Neural crest cell (in vitro differentiated cells): ENCODE results near the gene MGST3. TPM values are rescaled to one million over a fixed set of nuclear protein-coding genes. Genes with fewer than 3 reads are reported as not detected.
"Not testable (repeated sequence)": the region's sequence is repeated elsewhere in the genome, so short reads cannot be mapped to it uniquely, and the experiment has no call there.

Source experiments
- DNase-seq: peaks from one replicate; pipeline ENCODE4 v3.0.0; 2021; ENCODE audit warnings: low read depth, mixed read lengths, low spot score
- H3K27ac Mint-ChIP-seq: one replicate; pipeline ENCODE4 v1.8.0; 2021; ENCODE audit warnings: mild to moderate bottlenecking, mixed read lengths; ENCODE audit not compliant: unreplicated experiment
- H3K27me3 Mint-ChIP-seq: 2 replicates; pipeline ENCODE4 v1.8.0; 2021; ENCODE audit warnings: low read depth, mild to moderate bottlenecking, mixed read lengths
- H3K36me3 Mint-ChIP-seq: 2 replicates; pipeline ENCODE4 v1.8.0; 2021; ENCODE audit warnings: low read depth, mild to moderate bottlenecking, mixed read lengths
- H3K4me1 Mint-ChIP-seq: 2 replicates; pipeline ENCODE4 v1.8.0; 2021; ENCODE audit warnings: mixed read lengths
- H3K4me3 Mint-ChIP-seq: one replicate; pipeline ENCODE4 v1.8.0; 2021; ENCODE audit warnings: mild to moderate bottlenecking, mixed read lengths
- H3K9me3 Mint-ChIP-seq: 2 replicates; pipeline ENCODE4 v1.8.0; 2021; ENCODE audit warnings: mixed read lengths
- total RNA-seq: library from RNA; stranded (reverse); gene quantifications from 2 replicates; pipeline ENCODE4 v1.2.1, GENCODE V29; 2021
- TF ChIP-seq, protein P1 (sequence below): fragments of 200-600 bp; sonication (generic); conservative IDR thresholded peaks from 2 replicates; pipeline ENCODE4 v1.5.0; 2021; ENCODE audit warnings: antibody characterized with exemption, mild to moderate bottlenecking

The MGST3 gene
- total RNA-seq, 1 donor from 2014 or later, result 94.2 TPM

DNA sequence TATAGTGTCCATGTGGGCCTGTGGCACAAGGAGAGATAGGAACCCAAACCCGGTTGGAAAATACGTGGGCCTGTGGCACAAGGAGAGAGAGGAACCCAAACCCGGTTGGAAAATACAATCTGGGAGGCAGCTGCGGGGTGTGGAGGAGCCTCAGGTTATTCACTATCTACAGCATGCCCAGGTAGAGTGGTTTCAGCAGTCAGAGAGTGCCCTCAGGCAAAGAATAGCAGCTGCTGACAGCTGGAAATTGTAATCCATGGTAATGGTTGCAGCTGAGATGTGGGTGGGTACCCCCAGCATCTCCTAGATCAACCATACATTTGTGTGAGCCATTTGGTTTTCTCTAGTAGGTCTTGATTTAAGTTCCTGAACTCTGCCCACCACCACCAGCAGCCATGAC is 25.8 kb upstream of the MGST3 start:
- no peak for DNase-seq
- no peak overlapping the region for H3K27ac Mint-ChIP-seq
- no peaks in the 10 kb centered on the region for H3K36me3 Mint-ChIP-seq
- TF ChIP-seq, protein P1, sequence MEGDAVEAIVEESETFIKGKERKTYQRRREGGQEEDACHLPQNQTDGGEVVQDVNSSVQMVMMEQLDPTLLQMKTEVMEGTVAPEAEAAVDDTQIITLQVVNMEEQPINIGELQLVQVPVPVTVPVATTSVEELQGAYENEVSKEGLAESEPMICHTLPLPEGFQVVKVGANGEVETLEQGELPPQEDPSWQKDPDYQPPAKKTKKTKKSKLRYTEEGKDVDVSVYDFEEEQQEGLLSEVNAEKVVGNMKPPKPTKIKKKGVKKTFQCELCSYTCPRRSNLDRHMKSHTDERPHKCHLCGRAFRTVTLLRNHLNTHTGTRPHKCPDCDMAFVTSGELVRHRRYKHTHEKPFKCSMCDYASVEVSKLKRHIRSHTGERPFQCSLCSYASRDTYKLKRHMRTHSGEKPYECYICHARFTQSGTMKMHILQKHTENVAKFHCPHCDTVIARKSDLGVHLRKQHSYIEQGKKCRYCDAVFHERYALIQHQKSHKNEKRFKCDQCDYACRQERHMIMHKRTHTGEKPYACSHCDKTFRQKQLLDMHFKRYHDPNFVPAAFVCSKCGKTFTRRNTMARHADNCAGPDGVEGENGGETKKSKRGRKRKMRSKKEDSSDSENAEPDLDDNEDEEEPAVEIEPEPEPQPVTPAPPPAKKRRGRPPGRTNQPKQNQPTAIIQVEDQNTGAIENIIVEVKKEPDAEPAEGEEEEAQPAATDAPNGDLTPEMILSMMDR, result no peak
- H3K4me3 Mint-ChIP-seq, result no peak overlapping the region
- peaks cover 8% of the 10 kb centered on the region for H3K4me1 Mint-ChIP-seq
- no peaks in the 10 kb centered on the region for H3K27me3 Mint-ChIP-seq
- H3K9me3 Mint-ChIP-seq, result no peaks in the 10 kb centered on the region

DNA sequence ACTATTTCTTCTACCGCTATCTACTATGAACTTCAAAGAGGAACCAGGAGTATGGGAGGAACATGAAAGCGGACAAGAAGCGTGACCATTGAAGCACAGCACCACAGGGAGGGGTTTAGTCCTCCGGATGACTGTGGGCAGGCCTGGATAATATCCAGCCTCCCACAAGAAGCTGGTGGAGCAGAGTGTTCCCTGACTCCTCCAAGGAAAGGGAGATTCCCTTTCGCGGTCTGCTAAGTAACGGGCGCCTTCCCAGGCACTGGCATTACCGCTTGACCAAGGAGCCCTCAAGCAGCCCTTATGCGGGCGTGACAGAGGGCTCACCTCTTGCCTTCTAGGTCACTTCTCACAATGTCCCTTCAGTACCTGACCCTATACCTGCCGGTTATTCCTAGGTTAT is 24.4 kb upstream of the MGST3 start:
- H3K4me3 Mint-ChIP-seq, H3K27ac Mint-ChIP-seq, H3K27me3 Mint-ChIP-seq, H3K36me3 Mint-ChIP-seq, H3K9me3 Mint-ChIP-seq, DNase-seq, H3K4me1 Mint-ChIP-seq: not testable (repeated sequence)

DNA sequence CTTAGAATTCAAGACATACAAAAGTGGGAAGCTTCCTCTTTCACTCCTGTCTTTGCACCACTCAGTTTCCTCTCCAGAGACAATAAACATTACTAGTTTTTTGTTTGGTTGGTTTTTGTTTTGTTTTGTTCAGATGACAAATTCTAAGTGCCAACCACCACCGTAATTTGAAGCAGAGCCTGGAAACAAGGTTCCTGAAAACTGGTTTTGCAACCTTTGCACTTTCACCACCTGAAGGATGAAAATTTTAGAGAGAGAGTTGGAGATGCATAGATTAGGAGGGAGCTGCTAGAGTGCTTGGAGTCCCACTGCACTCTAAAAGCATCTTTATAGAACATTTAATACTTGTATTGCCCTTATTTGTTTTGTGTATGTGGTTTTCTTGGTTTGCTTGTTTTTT is 20.2 kb upstream of the MGST3 start:
- TF ChIP-seq, protein P1, result no peak
- no peaks in the 10 kb centered on the region for H3K9me3 Mint-ChIP-seq
- peaks cover 21% of the 10 kb centered on the region for H3K27me3 Mint-ChIP-seq
- H3K4me1 Mint-ChIP-seq, result no peaks in the 10 kb centered on the region
- DNase-seq, result no peak
- H3K36me3 Mint-ChIP-seq, result no peaks in the 10 kb centered on the region
- no peak overlapping the region for H3K27ac Mint-ChIP-seq
- no peak overlapping the region for H3K4me3 Mint-ChIP-seq

DNA sequence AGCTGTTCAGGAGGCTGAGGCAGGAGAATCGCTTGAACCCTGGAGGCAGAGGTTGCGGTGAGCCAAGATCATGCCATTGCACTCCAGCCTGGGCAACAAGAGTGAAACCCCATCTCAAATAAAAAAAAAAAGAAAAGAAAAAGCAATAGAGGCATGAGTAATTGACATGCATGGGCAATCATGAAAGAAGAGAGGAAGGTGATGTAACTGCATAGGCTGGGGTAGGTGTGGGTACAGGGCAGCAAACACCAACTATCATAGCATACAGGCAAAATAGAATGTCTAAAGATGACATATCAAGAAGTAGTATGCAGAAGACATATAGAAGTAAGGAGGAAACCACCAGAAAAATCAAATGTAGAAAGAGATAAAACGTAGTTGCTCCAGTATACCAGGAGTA is 19.0 kb upstream of the MGST3 start:
- H3K9me3 Mint-ChIP-seq, result no peaks in the 10 kb centered on the region
- H3K4me3 Mint-ChIP-seq, result no peak overlapping the region
- H3K27me3 Mint-ChIP-seq, result peaks cover 31% of the 10 kb centered on the region
- no peaks in the 10 kb centered on the region for H3K4me1 Mint-ChIP-seq
- H3K36me3 Mint-ChIP-seq, result no peaks in the 10 kb centered on the region
- TF ChIP-seq, protein P1, result no peak
- no peak overlapping the region for H3K27ac Mint-ChIP-seq
- DNase-seq, result no peak

DNA sequence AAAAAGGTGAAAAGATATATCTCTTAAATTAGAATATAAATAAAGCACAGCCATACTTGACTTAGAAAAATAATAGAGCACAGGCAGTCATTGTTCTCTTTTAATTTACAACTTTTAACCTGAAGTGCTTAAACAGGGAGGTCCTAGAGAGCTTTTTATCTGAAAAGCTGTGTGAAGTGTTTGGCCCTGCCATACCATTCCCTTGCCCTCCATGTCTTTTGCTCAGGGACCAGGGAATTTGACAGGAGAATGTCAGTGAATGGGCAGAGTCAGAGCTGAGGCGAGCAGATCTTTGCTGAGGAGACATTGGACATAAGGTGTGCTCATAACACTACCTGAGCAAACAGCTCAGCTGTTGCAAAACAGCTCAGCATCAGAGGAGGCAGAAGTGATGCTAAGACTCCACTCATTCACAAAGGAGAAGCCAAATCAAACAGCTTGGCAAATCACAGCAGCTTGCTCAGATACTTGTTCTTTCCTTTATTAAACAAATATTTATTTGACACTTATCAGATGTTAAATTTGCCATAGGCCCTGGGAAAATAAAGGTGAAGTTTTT is 14.9 kb upstream of the MGST3 start:
- H3K27ac Mint-ChIP-seq, result no peak overlapping the region
- no peaks in the 10 kb centered on the region for H3K9me3 Mint-ChIP-seq
- H3K4me1 Mint-ChIP-seq, result no peaks in the 10 kb centered on the region
- no peak overlapping the region for H3K4me3 Mint-ChIP-seq
- H3K27me3 Mint-ChIP-seq, result peaks cover 52% of the 10 kb centered on the region
- no peaks in the 10 kb centered on the region for H3K36me3 Mint-ChIP-seq
- DNase-seq, result no peak
- TF ChIP-seq, protein P1, result no peak

DNA sequence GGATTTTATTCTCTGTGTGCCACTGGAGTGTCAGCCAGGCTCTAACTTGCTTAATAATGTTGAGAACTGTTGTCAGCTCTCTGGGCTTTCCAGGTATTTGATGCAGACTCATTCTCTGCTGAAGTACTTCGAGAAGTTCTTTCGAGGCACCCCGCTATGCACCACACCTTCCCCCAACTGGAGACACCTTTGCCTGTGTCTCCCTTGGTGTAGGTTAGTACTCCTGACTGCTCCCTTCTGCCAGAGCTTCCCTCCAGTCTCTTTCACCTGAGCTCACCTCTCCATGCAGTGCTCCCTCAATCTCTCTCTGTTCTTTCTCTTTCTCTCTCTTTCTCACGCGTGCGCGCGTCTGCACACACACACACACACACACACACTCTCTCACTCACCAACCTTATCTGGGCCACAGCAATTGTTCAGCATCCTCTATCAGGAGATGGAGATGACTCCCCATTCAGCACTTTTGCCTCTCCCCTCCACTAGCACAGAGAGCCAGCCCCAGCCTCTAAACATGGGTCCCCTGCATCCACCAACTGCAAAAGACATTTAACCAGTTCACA is 14.0 kb upstream of the MGST3 start:
- H3K27ac Mint-ChIP-seq, result peak overlapping the region; percentile 28
- TF ChIP-seq, protein P1, result no peak
- H3K4me3 Mint-ChIP-seq, result no peak overlapping the region
- DNase-seq, result no peak
- peaks cover 48% of the 10 kb centered on the region for H3K27me3 Mint-ChIP-seq
- no peaks in the 10 kb centered on the region for H3K4me1 Mint-ChIP-seq
- H3K36me3 Mint-ChIP-seq, result no peaks in the 10 kb centered on the region
- no peaks in the 10 kb centered on the region for H3K9me3 Mint-ChIP-seq
